T-helper 1 cell treated with Interleukin-12 subunit alpha and Interleukin-12 subunit beta and Interleukin-4 antibody, amounts not matched to agents 30 μg/mL and 1 μg/mL, for 36 hours (primary cell): Measurements from ENCODE around the gene GOLPH3L.
"Not testable (repeated sequence)": the region's sequence is repeated elsewhere in the genome, so short reads cannot be mapped to it uniquely, and the experiment has no call there.

ENCODE experiments used
- H3K27ac Mint-ChIP-seq: one replicate; pipeline ENCODE4 v1.8.0; 2021; ENCODE audit warnings: mild to moderate bottlenecking, mixed read lengths
- H3K27me3 Mint-ChIP-seq: one replicate; pipeline ENCODE4 v1.8.0; 2021; ENCODE audit warnings: low read depth, mixed read lengths
- H3K36me3 Mint-ChIP-seq: one replicate; pipeline ENCODE4 v1.8.0; 2021; ENCODE audit warnings: low read depth, mixed read lengths
- H3K4me1 Mint-ChIP-seq: one replicate; pipeline ENCODE4 v1.8.0; 2021; ENCODE audit warnings: low read depth, mixed read lengths
- H3K4me3 Mint-ChIP-seq: one replicate; pipeline ENCODE4 v1.8.0; 2021; ENCODE audit warnings: mild to moderate bottlenecking, moderate library complexity, mixed read lengths
- H3K9me3 Mint-ChIP-seq: one replicate; pipeline ENCODE4 v1.8.0; 2021; ENCODE audit warnings: mixed read lengths

GOLPH3L gene

GRCh38 chr1:150638430-150638829 is 58.5 kb downstream of the GOLPH3L start:
- H3K4me3 Mint-ChIP-seq, H3K4me1 Mint-ChIP-seq, H3K27ac Mint-ChIP-seq, H3K9me3 Mint-ChIP-seq, H3K36me3 Mint-ChIP-seq, H3K27me3 Mint-ChIP-seq: not testable (repeated sequence)

- H3K4me3 Mint-ChIP-seq, H3K27me3 Mint-ChIP-seq, H3K36me3 Mint-ChIP-seq, H3K4me1 Mint-ChIP-seq, H3K27ac Mint-ChIP-seq, H3K9me3 Mint-ChIP-seq: not testable (repeated sequence)
Measured at GRCh38 chr1:150634839-150635622, 61.9 kb downstream of the GOLPH3L start.

DNA sequence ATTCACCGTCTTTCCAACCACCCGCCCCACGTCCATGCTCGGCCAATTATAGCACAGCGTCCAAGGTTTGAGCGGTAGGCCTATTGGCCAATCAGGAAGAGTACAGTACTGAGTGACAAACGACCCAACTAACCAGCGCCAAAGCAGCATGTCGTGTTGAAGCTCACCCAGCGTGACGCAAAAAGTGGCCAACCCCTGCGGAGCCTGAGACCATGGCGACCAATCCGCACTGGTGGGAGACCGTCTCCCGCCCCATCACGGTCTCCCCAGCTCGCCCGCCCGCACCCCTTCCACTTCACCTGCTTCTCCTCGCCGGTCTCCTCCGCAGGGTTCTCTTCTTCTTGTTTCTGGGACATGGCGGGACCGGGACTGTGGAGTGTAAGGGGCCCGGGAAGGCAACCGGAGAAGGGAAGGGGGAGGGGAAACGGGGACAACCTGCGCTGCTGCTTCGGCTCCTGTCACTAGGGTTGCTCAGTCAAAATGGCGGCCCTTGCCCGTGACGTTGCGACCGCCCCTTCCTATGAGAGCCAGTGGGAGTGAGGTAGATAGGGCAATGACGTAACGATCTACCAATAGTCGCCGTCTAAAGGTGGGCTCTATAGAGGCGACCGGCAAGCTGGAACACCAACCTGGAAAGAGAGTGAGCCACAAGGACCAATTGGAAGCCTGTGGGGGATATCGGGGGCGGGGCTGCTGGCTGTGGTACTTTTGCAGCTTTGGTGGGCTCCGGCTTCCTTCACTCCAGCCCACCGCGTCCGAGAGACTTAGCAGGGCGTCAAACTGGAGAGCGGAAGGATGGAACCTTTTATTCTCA is 67.6 kb downstream of the GOLPH3L start, which contains the start of gene ENSA:
Gene ENSA, minus strand, starts transcription at position 498 of the 814 bp plus-strand sequence. Its CDS starts 142 bp downstream, at position 356.
- Mint-ChIP-seq H3K27me3 (no peaks in the 10 kb centered on the region), H3K4me3 (no peak within 1 kb of the TSS), H3K4me1 (peaks cover 29% of the 10 kb centered on the region), H3K36me3 (peaks cover 27% of the 10 kb centered on the region), H3K27ac (no peak within 1 kb of the TSS), H3K9me3 (no peaks in the 10 kb centered on the region)

- H3K27ac Mint-ChIP-seq = no peak overlapping the region
- H3K36me3 Mint-ChIP-seq = peaks cover 27% of the 10 kb centered on the region
- no peaks in the 10 kb centered on the region for H3K27me3 Mint-ChIP-seq
- H3K9me3 Mint-ChIP-seq = no peaks in the 10 kb centered on the region
- H3K4me1 Mint-ChIP-seq = peaks cover 33% of the 10 kb centered on the region
- H3K4me3 Mint-ChIP-seq = no peak overlapping the region
Measured at GRCh38 chr1:150628766-150629114, 68.2 kb downstream of the GOLPH3L start.

DNA sequence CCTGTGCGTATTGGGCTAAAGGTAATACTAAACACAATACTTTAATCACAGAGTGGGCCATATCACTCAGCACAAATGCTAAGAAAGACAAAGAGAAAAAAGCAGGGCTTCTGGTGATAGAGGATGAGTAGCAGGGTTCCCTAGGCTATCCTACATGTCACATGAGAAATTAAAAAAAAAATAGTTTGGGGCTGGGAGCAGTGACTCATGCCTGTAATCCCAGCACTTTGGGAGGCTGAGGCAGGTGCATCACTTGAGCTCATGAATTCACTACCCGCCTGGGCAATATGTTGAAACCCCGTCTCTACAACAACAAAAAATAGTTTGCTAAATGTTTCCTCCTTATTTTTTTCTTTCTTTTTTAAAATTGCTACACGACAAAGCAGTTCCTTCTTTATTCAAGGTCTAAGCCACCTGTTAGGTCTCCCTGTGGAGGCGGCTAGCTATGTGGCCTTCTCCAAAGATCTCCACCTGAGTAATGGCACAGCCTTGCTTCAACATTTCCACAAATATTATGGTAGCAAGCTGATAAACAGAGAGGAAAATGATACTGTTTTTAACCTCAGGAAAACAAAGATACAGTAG is 69.0 kb downstream of the GOLPH3L start:
- Mint-ChIP-seq H3K27me3 (no peaks in the 10 kb centered on the region), H3K4me3 (peak overlapping the region; percentile 29), H3K27ac (peak overlapping the region; percentile 32), H3K4me1 (peaks cover 38% of the 10 kb centered on the region), H3K36me3 (peaks cover 32% of the 10 kb centered on the region), H3K9me3 (no peaks in the 10 kb centered on the region)

DNA sequence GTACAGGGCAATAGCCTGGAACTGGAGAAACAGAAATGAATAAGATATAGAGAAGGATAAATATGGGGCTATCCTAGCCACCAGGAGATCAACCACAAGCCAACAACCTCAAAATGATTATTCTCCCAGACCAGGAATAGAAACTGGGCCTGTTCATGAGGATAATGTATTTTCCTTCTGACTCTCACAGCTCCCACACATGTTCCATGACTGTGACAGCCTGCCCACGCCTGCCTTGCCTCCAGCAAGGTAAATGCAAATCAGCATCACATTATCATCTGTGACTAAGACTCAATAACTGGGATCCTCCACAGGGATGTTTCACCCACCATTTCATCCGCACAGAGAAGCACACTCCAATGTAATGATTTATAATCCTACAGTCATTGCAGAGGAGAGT is 70.8 kb downstream of the GOLPH3L start:
- Mint-ChIP-seq H3K36me3 (peaks cover 43% of the 10 kb centered on the region), H3K27me3 (no peaks in the 10 kb centered on the region), H3K27ac (no peak overlapping the region), H3K4me3 (no peak overlapping the region), H3K9me3 (no peaks in the 10 kb centered on the region), H3K4me1 (peaks cover 51% of the 10 kb centered on the region)

GRCh38 chr1:150624546-150624945 is 72.4 kb downstream of the GOLPH3L start:
- not testable (repeated sequence) for H3K4me3 Mint-ChIP-seq, H3K27me3 Mint-ChIP-seq, H3K9me3 Mint-ChIP-seq
- peaks cover 55% of the 10 kb centered on the region for H3K36me3 Mint-ChIP-seq
- peak overlapping the region; percentile 10 for H3K27ac Mint-ChIP-seq
- H3K4me1 Mint-ChIP-seq = peaks cover 58% of the 10 kb centered on the region

DNA sequence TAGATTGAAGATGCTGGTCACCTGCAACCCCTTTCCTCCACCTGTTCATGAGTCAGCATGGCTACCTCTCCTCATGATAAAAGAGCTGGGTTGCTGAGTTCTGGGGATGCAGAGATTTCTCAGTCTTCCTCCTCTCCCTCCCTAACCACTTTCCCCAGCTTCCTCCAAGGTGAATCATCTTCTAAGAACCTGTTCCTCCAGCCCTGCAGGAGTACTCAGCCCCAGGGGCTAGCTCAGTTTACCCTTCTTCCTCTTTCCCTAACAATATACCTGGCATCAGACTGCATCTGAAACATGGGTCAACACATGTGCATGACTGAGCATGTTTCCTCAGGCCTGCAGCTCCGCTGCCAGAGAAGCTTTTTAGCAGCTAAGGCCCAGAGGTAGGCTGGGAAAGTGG is 72.8 kb downstream of the GOLPH3L start:
- not testable (repeated sequence) for H3K4me3 Mint-ChIP-seq, H3K9me3 Mint-ChIP-seq, H3K27me3 Mint-ChIP-seq
- H3K4me1 Mint-ChIP-seq = peaks cover 62% of the 10 kb centered on the region
- peaks cover 59% of the 10 kb centered on the region for H3K36me3 Mint-ChIP-seq
- H3K27ac Mint-ChIP-seq = peak overlapping the region; percentile 10

DNA sequence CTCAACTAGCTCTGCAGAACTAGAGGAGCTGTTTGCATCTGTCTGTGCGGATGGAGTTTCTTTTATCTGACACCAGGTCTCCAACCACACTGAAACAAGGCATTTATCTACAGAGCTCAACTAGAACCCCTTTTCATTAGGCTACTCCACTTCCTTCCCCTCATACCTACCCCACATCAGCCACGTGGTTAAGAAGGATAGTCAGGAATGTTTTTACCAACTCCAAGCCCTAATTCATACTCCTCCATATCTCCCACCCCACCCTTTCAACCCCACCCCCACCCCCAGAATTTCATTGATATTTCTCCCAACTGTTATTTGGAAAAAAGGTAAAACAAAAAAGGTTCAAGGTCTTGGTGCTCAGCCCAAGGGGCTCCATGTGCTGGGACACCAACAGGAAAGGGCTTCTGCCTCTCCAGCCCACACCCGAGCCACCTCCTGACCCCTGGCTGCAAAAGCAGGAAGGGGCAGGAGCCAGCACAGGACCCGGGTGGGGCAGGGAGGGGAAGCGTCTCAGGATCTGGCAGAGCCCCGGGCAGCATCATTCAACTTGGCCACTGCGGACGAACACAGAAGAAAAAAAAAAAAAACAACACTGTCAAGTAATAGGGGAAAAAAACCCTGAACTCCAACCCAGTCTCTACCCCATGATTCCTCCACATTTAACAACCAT is 74.5 kb downstream of the GOLPH3L start:
- Mint-ChIP-seq H3K4me3 (peak overlapping the region; percentile 54), H3K36me3 (peaks cover 55% of the 10 kb centered on the region), H3K9me3 (no peaks in the 10 kb centered on the region), H3K4me1 (peaks cover 59% of the 10 kb centered on the region), H3K27ac (peak overlapping the region; percentile 83), H3K27me3 (no peaks in the 10 kb centered on the region)

DNA sequence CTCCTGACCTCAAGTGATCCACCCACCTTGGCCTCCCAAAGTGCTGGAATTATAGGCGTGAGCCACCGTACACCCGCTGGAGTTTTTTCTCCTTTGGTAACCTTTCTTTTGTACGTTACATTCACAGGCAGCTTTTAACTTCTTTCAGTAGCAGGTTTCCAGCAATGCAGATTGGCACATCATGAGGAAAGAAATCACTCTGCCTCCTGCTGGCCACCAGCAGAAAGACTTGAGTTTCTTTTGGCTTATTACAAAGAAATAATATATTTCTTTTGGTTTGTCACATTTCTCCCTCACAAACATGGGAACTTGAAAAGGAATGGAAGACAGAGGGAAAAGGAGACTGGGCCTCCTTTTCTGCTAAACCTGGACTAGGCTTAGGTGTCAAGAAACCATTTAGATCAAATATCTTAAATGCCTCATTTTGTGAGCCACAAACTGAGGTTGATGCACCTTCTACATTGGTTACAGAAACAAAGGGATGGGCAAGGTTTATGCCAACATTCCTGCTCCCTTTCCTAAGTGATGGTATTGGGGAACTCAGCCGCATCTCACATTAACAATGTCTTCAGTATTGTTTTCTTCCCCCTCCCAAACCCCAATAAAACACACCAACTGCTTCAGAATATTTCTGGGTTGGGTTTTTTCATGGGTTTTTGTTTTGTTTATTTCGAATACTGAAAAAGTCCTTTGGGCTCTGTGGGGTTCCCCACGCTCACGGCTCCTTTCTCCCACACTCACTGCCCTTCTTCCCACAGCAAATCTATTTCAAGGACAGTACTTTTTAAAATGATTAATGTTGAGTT is 75.3 kb downstream of the GOLPH3L start:
- no peaks in the 10 kb centered on the region for H3K27me3 Mint-ChIP-seq
- H3K36me3 Mint-ChIP-seq = peaks cover 54% of the 10 kb centered on the region
- H3K4me1 Mint-ChIP-seq = peaks cover 58% of the 10 kb centered on the region
- H3K4me3 Mint-ChIP-seq = peak overlapping the region; percentile 54
- peak overlapping the region; percentile 83 for H3K27ac Mint-ChIP-seq
- no peaks in the 10 kb centered on the region for H3K9me3 Mint-ChIP-seq

- no peaks in the 10 kb centered on the region for H3K9me3 Mint-ChIP-seq
- no peak overlapping the region for H3K4me3 Mint-ChIP-seq
- H3K36me3 Mint-ChIP-seq = peaks cover 54% of the 10 kb centered on the region
- no peak overlapping the region for H3K27ac Mint-ChIP-seq
- H3K27me3 Mint-ChIP-seq = no peaks in the 10 kb centered on the region
- H3K4me1 Mint-ChIP-seq = peaks cover 60% of the 10 kb centered on the region
Measured at GRCh38 chr1:150620919-150621318, 76.0 kb downstream of the GOLPH3L start.

GRCh38 chr1:150619576-150620509 is 77.1 kb downstream of the GOLPH3L start:
- Mint-ChIP-seq H3K36me3 (peaks cover 52% of the 10 kb centered on the region), H3K4me1 (peaks cover 62% of the 10 kb centered on the region), H3K27me3 (no peaks in the 10 kb centered on the region), H3K9me3 (no peaks in the 10 kb centered on the region), H3K27ac (peak overlapping the region; percentile 49), H3K4me3 (peak overlapping the region; percentile 35)
